GM10847 (cell line): Measurements from ENCODE around the gene MYH11.

Experiments
- POLR2A ChIP-seq: IDR thresholded peaks from 2 replicates; pipeline ENCODE4 v1.6.1; 2011; ENCODE audit not compliant: insufficient read length; ENCODE audit errors: extremely low read depth

Gene MYH11

DNA sequence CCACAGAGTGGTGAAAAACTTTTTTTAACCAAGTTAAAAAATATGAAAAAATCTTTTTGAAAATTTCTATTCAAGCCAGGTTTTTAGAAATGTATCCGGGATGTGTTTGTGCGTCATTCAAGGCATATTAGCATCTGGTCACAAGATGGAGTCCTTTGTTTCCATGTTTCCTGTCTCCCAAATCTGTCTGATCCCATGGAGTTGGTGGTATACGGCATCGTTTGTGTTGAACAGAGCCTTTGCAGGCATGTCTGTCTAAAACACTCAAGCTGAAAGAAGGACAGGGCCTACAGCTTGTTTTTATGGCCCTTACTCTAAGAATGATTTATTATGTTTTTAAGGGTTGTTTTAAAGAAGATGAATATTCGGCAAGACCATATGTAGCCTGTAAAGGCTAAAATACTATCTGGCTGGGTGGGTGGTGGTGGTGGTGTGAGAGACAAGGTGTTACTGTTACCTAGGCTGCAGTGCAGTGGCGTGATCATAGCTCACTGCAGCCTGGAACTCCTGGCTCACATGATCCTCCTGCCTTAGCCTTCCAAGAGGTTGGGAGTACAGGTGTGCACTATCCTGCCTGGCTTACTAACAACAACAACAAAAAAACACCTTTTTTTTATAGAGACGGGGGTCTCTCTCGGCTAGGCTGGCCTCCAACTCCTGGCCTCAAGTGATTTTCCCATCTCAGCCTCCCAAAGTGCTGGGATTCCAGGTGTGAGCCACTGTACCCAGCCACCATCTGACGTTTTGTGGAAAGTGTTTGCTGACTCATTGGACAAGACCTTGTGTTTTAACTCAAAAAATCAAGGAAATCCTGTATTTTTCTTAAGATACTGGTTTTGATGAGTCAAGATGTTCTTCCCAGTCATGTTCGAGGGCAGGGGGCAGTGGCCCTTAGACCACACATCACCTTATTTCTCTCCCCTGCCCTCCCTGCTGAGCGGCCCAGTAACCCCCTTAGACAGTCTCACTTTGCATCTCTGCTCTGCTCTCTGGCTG lies 154.6 kb downstream of the MYH11 start:
- TF ChIP-seq POLR2A: no peak

DNA sequence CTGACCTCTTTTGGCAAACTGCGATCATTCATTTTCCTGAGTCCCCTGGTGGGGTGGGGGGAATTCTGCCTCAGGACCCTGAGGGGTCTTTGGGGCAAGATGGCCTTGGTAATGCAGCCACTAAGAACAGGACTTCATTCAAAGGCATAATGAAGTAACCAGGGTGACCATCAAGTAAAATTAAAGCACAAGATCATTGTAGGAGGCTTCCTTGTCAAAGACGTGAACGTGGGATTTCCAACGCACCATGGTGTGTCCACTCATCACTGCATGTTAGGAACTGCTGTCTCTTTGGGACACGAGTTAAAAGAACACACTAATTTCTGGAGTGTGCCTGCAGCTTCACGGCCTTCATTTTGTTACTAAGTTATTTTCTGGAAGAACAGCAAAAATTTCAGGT lies 155.5 kb downstream of the MYH11 start:
- no peak for TF ChIP-seq POLR2A

- no peak for TF ChIP-seq POLR2A
Measured at GRCh38 chr16:15699819-15700218, 157.0 kb downstream of the MYH11 start.

DNA sequence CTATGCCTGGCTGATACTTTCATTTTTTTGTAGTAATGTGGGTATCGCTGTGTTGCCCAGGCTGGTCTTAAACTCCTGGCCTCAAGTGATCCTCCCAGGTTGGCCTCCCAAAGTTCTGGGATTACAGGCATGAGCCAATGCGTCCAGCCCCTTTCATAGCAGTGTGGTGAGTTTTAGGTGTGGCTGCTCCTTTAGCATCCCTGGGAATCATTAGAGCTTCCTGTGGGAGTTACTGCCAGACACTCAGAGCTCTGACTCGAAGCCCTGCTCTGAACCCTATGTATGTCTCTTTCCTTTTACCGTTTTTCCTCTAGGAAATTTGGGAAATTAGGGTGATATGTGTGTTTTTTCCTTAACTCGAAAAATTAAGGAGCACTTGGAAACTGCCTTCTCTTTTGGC lies 162.3 kb downstream of the MYH11 start:
- no peak for TF ChIP-seq POLR2A

- TF ChIP-seq POLR2A: no peak
Measured at GRCh38 chr16:15691046-15691445, 165.8 kb downstream of the MYH11 start.

DNA sequence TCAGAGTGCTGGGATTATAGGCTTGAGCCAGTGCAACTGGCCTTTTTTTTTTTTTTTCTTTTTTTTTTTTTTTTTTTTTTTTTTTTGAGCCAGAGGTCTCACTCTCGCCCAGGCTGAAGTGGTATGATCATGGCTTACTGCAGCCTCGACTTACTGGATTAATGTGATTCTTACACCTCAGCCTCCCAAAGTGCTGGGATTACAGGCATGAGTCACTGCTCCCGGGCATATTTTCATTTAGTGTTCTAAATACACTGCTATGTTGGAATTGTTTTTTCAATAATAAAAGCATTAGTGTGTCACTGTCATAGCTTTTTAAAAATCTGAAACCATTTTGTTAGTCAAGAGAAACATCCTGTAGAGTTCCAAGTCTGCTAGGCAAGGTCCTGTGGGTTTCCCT lies 166.5 kb downstream of the MYH11 start:
- no peak for TF ChIP-seq POLR2A

DNA sequence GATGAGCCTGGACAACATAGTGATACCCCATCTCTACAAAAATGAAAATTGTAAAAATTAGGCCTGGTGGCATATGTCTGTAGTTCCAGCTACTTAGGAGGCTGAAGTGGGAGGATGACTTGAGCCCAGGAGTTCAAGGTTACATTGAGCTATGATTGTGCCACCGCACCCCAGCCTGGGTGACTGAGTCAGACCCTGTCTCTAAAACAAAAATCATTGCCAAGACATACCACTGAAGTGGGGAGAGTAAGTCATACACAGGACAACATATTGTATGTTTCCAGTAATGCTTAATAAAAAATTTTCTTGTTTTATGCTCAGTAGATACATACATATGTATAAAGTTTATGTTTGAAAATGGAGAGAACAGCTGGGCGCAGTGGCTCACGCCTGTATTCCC lies 167.5 kb downstream of the MYH11 start:
- no peak for TF ChIP-seq POLR2A

- no peak for TF ChIP-seq POLR2A
Measured at GRCh38 chr16:15686287-15686686, 170.5 kb downstream of the MYH11 start.

- TF ChIP-seq POLR2A: no peak
Measured at GRCh38 chr16:15682105-15682570, 174.7 kb downstream of the MYH11 start.

DNA sequence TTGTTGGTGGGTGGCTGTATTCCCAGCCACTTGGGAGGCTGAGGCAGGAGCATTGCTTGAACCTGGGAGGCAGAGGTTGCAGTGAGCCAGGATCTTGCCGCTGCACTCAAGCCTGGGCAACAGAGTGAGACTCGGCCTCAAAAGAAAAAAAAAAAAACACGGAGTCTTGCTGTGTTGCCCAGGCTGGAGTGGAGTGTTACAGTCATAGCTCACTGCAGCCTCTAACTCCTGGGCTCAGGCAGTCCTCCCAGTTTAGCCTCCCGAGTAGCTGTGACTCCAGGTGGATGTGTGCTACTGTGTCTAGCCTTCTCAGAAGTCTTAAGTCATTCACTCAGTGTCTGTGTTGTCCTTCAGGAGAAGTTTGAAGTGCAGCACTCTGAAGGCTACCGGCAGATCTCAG lies 179.4 kb downstream of the MYH11 start:
- TF ChIP-seq POLR2A: no peak

DNA sequence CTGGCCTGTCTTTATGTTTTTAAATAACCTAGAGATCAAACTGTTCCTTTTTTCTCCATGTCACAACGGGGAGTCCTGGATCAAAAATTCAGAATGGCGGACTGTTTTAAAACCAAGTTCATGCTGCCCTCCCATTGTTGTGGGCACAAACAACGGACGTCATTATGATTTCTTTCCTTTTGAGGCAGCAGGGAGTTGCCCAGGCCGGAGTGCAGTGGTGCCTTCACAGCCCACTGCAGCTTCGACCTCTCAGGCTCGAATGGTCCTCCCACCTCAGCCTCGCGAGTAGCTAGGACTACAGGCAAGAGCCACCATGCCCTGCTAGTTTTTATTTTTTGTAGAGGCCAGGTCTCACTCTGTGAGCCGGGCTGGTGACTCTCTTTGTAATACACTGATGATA lies 180.3 kb downstream of the MYH11 start:
- TF ChIP-seq POLR2A: no peak

DNA sequence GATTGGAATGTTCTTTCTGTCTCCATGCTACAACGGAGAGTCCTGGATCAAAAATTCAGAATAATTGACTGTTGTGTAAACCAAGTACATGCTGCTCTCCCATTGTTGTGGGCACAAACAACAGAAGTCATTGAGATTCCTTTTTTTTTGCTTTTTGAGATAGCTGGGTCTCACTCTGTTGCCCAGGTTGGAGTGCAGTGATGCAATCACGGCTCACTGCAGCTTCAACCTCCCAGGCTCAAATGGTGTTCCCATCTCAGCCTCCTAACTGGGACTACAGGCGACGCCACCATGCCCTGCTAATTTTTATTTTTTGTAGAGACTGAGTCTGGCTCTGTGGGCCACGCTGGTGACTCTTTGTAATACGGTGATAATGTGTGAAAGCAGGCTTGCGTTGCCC lies 182.3 kb downstream of the MYH11 start:
- TF ChIP-seq POLR2A: no peak

DNA sequence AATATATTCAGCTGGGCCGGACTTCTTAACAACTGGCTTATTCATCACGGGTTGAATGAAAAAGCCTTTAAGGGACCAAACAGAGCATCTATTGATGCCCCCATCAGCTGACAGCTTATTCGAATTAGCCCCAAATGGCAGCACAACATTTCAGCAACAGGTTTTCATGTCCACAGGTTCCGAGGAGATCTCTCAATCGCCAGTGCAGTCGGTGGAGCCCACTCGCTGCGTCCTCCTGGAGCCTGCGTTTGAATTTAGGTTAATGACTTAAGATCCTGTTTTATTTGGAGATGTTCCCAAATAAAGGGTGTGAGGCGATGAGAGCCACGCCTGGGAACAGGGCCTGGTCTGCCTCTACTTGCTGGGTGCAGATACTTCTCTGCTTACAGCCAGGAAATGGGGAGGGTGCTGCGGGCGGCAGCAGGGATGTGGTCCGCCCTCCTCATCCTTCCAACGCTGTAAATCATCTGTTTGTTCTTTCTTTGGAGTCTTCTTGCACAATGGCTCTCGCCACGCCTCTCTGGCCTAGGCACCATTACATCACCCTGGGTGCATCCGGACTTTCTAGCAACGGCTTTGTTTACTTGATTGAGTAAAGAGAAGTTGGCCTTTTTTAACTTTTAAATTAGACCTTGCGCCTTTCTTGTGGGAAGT lies 184.2 kb downstream of the MYH11 start:
- TF ChIP-seq POLR2A: no peak

GRCh38 chr16:15671530-15672117 lies 185.2 kb downstream of the MYH11 start:
- no peak for TF ChIP-seq POLR2A

GRCh38 chr16:15667091-15667742 lies 189.6 kb downstream of the MYH11 start:
- TF ChIP-seq POLR2A: no peak
